K562 (cell line): ENCODE measurements around the gene ETV4. TPM values are rescaled to one million over a fixed set of nuclear protein-coding genes. Genes with fewer than 3 reads are reported as not detected.
A peak's percentile ranks its signal among the peaks of the same experiment; 100 is the strongest.

Experiments
- DIDO1 ChIP-seq: fragments of 450-650 bp; IDR thresholded peaks from 2 replicates; pipeline ENCODE4 v1.6.1; 2016; ENCODE audit warnings: low read depth, missing biosample characterization, missing genetic modification characterization
- ELK1 ChIP-seq: sonication (generic); formaldehyde crosslinking; IDR thresholded peaks from 2 replicates; pipeline ENCODE4 v1.8.1; 2022; ENCODE audit warnings: missing genetic modification reagents
- ELK3 ChIP-seq: fragments of 450-650 bp; formaldehyde crosslinking; IDR thresholded peaks from 2 replicates; pipeline ENCODE4 v1.4.0; 2020; ENCODE audit warnings: mild to moderate bottlenecking
- HDAC2 ChIP-seq: fragments of 450-650 bp; IDR thresholded peaks from 2 replicates; pipeline ENCODE4 v1.6.1; 2016; ENCODE audit warnings: mild to moderate bottlenecking
- HNRNPL ChIP-seq: fragments of 200-400 bp; formaldehyde crosslinking; IDR thresholded peaks from 2 replicates; pipeline ENCODE4 v1.6.1; 2017; ENCODE audit warnings: low read depth, mild to moderate bottlenecking, low read length
- MXI1 ChIP-seq: IDR thresholded peaks from 2 replicates; pipeline ENCODE4 v1.6.1; 2011; ENCODE audit warnings: low read depth, mild to moderate bottlenecking, improper control_type of control experiment, low read length
- NFATC3 ChIP-seq: fragments of 450-650 bp; IDR thresholded peaks from 2 replicates; pipeline ENCODE4 v1.6.1; 2017; ENCODE audit warnings: mild to moderate bottlenecking
- NFIC ChIP-seq: fragments of 450-650 bp; IDR thresholded peaks from 2 replicates; pipeline ENCODE4 v1.6.1; 2017; ENCODE audit warnings: mild to moderate bottlenecking, inconsistent platforms
- NONO ChIP-seq, 2 experiments: fragments of 200-400 bp in 1 of 2; fragments of 450-650 bp in 1 of 2; formaldehyde crosslinking in 1 of 2; IDR thresholded peaks; 2 replicates each; pipeline ENCODE4 v1.6.1; 2017; ENCODE audit warnings: low read depth in 2 of 2, mild to moderate bottlenecking in 2 of 2, moderate library complexity in 2 of 2, low read length in 1 of 2
- PHF8 ChIP-seq: fragments of 200-600 bp; sonication (generic); IDR thresholded peaks from 2 replicates; pipeline ENCODE4 v1.6.1; 2012; ENCODE audit warnings: mixed run types, mild to moderate bottlenecking, inconsistent platforms, low read length, moderate library complexity, borderline replicate concordance
- POLR2AphosphoS2 ChIP-seq: IDR thresholded peaks from 2 replicates; pipeline ENCODE4 v1.6.1; 2012; ENCODE audit warnings: low read length, improper control_type of control experiment
- RFX7 ChIP-seq: fragments of 250-450 bp; sonication (Bioruptor Pico); IDR thresholded peaks from 2 replicates; pipeline ENCODE4 v1.5.1; 2021; ENCODE audit warnings: mild to moderate bottlenecking
- ZFP91 ChIP-seq: sonication (generic); formaldehyde crosslinking; IDR thresholded peaks from 2 replicates; pipeline ENCODE4 v1.8.0; 2022; ENCODE audit warnings: mild to moderate bottlenecking, missing genetic modification reagents
- ZNF140 ChIP-seq: fragments of 250-450 bp; sonication (Bioruptor Pico); IDR thresholded peaks from 2 replicates; pipeline ENCODE4 v1.8.0; 2021; ENCODE audit warnings: moderate library complexity, mild to moderate bottlenecking, inconsistent platforms
- ZNF398 ChIP-seq: fragments of 250-450 bp; sonication (Bioruptor Pico); IDR thresholded peaks from 2 replicates; pipeline ENCODE4 v1.8.0; 2021; ENCODE audit warnings: moderate library complexity, mild to moderate bottlenecking, inconsistent platforms
- ZNF431 ChIP-seq: sonication (generic); formaldehyde crosslinking; IDR thresholded peaks from 2 replicates; pipeline ENCODE4 v1.8.0; 2022; ENCODE audit warnings: mild to moderate bottlenecking, missing genetic modification reagents
- ZNF780A ChIP-seq: fragments of 250-450 bp; sonication (Bioruptor Pico); IDR thresholded peaks from 2 replicates; pipeline ENCODE4 v1.5.0; 2021; ENCODE audit warnings: mild to moderate bottlenecking
- ZSCAN29 ChIP-seq: fragments of 450-650 bp; IDR thresholded peaks from 2 replicates; pipeline ENCODE4 v1.6.1; 2017
- polyA plus RNA-seq, 8 experiments: library from polyadenylated mRNA; depleted of rRNA in 4 of 8; stranded (reverse) in 5 of 8; unstranded in 3 of 8; fragments of >200 nt; fragmentation: Nextera tagmentation in 2 of 8; fragmentation: Illumina TruSeq in 1 of 8; extraction: Ambion mirVana in 2 of 8; extraction: Trizol in 1 of 8; gene quantifications; 2 replicates each; pipeline versions ENCODE4 v1.2.1 to v1.2.3, GENCODE V29; 2011 to 2014; ENCODE audit warnings: inconsistent platforms in 1 of 8, missing spikeins in 1 of 8
- total RNA-seq, 7 experiments: library from RNA; depleted of rRNA in 6 of 7; stranded (reverse); fragments of >200 nt in 6 of 7; fragmentation: Illumina TruSeq in 2 of 7; extraction: Trizol in 2 of 7; gene quantifications; 2 replicates each; pipeline versions ENCODE4 v1.2.1 to v1.2.3, GENCODE V29; 2011 to 2021; ENCODE audit warnings: low replicate concordance in 1 of 7
- TF ChIP-seq, protein P1 (sequence below): fragments of 250-450 bp; sonication (Bioruptor Pico); IDR thresholded peaks from 2 replicates; pipeline ENCODE4 v1.8.0; 2021; ENCODE audit warnings: mild to moderate bottlenecking, moderate library complexity

ETV4 gene
- total and polyA plus RNA-seq, 9 of the 15 experiments (the other 6 are each of a cell fraction or from before 2014, with no cell fraction given), result 5.5 to 66.3 (median 28.2) TPM

- TF ChIP-seq ZNF431, result no peak
- TF ChIP-seq POLR2AphosphoS2, result no peak
- no peak for TF ChIP-seq NONO (IDR thresholded peaks at IDR 0.05; ENCODE audit: low read depth in 2 of 2, low read length in 1 of 2)
- TF ChIP-seq ELK1 (CRISPR knock-in tag), result no peak
- peak; percentile 49; the same call in 1 of the 2 replicates for TF ChIP-seq HDAC2
- TF ChIP-seq, protein P1, sequence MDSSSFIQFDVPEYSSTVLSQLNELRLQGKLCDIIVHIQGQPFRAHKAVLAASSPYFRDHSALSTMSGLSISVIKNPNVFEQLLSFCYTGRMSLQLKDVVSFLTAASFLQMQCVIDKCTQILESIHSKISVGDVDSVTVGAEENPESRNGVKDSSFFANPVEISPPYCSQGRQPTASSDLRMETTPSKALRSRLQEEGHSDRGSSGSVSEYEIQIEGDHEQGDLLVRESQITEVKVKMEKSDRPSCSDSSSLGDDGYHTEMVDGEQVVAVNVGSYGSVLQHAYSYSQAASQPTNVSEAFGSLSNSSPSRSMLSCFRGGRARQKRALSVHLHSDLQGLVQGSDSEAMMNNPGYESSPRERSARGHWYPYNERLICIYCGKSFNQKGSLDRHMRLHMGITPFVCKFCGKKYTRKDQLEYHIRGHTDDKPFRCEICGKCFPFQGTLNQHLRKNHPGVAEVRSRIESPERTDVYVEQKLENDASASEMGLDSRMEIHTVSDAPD (CRISPR knock-in tag), result no peak
- no peak for TF ChIP-seq ZNF780A
- peak; percentile 97 for TF ChIP-seq PHF8
- TF ChIP-seq NFIC, result peak; percentile 48; the same call in 1 of the 2 replicates
- TF ChIP-seq NFATC3, result no peak
- no peak for TF ChIP-seq ZSCAN29
- TF ChIP-seq DIDO1 (tag), result peak; percentile 70; the same call in 1 of the 2 replicates
- no peak for TF ChIP-seq ZNF398
- no peak for TF ChIP-seq ZFP91 (CRISPR knock-in tag)
- no peak for TF ChIP-seq HNRNPL
- no peak for TF ChIP-seq RFX7
- TF ChIP-seq ELK3, result no peak
- no peak for TF ChIP-seq ZNF140 (CRISPR knock-in tag)
- peak; percentile 37; the same call in 1 of the 2 replicates for TF ChIP-seq MXI1
Observed at GRCh38 chr17:43483674-43484551, 62.2 kb downstream of the ETV4 start, which contains the start of gene DHX8 (continued).
